ENCODE measurements around the gene DIDO1. TPM values are rescaled to one million over a fixed set of nuclear protein-coding genes. Genes with fewer than 3 reads are reported as not detected.

DIDO1 gene
- total and polyA plus RNA-seq, 8 donors: 38.1 to 65.9 (median 58.5) TPM

DNA sequence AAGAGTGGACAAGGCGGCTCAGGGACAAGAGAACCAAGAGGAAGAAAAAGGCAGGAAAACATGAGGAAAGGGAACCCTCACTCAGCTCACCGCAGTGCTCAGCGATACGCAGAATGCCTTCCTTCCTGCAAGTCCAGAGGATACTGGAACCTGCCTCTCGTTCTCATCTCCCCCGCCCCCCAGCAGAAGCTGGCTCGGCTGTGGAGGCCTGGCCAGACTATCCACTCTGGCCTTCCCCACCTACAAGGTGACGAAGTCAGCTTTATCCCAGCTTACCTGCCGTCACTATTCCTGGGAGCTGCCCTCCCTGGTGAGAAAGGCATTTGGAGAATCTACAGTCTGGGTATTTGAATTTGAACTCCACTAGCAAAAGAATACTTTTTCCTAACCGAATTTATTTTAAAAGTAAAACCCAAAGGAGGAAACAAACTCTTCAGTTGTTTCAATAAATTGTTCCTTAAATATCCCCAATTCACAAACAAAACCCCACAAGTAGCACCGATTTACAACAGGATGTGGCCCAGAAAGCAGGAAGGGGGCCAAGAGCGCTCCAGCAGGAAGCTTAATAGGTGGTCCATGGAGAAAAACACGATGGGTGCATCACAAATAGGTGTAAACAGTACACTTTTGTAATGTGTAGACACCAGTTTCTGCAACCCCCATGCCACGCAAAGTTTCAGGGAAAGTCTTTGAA is 2.1 kb upstream of the DIDO1 start:
- H3K4me1 ChIP-seq: peaks cover 31 to 56% of the 10 kb centered on the region in 2 donors
- TF ChIP-seq, protein P1, sequence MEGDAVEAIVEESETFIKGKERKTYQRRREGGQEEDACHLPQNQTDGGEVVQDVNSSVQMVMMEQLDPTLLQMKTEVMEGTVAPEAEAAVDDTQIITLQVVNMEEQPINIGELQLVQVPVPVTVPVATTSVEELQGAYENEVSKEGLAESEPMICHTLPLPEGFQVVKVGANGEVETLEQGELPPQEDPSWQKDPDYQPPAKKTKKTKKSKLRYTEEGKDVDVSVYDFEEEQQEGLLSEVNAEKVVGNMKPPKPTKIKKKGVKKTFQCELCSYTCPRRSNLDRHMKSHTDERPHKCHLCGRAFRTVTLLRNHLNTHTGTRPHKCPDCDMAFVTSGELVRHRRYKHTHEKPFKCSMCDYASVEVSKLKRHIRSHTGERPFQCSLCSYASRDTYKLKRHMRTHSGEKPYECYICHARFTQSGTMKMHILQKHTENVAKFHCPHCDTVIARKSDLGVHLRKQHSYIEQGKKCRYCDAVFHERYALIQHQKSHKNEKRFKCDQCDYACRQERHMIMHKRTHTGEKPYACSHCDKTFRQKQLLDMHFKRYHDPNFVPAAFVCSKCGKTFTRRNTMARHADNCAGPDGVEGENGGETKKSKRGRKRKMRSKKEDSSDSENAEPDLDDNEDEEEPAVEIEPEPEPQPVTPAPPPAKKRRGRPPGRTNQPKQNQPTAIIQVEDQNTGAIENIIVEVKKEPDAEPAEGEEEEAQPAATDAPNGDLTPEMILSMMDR (IDR thresholded peaks at IDR 0.05): no peak
- intact Hi-C loops (cut with DNase I): no loop called here
- ATAC-seq (no peak), DNase-seq (no peak)
- H3K27ac ChIP-seq: peak overlapping the region; percentile 80 to 82
- H3K27me3 ChIP-seq: no peaks in the 10 kb centered on the region
- no peaks in the 10 kb centered on the region for H3K9me3 ChIP-seq
- H3K4me3 ChIP-seq: peak overlapping the region; percentile 38 to 63
- peaks cover 0 to 8% of the 10 kb centered on the region in 2 donors for H3K36me3 ChIP-seq

- Histone ChIP-seq H3K27ac (peak overlapping the region; percentile 94 to 96), H3K4me3 (peak overlapping the region; percentile 67 to 78), H3K4me1 (peaks cover 41 to 66% of the 10 kb centered on the region in 2 donors), H3K36me3 (no peaks in the 10 kb centered on the region), H3K27me3 (no peaks in the 10 kb centered on the region), H3K9me3 (no peaks in the 10 kb centered on the region)
- DNase-seq: no peak
- intact Hi-C loops (cut with DNase I): no loop called here
- ATAC-seq: no peak
- TF ChIP-seq, protein P1 (IDR thresholded peaks at IDR 0.05): no peak
These were observed 912 bp upstream of the DIDO1 start for GRCh38 chr20:62927128-62927705.

DNA sequence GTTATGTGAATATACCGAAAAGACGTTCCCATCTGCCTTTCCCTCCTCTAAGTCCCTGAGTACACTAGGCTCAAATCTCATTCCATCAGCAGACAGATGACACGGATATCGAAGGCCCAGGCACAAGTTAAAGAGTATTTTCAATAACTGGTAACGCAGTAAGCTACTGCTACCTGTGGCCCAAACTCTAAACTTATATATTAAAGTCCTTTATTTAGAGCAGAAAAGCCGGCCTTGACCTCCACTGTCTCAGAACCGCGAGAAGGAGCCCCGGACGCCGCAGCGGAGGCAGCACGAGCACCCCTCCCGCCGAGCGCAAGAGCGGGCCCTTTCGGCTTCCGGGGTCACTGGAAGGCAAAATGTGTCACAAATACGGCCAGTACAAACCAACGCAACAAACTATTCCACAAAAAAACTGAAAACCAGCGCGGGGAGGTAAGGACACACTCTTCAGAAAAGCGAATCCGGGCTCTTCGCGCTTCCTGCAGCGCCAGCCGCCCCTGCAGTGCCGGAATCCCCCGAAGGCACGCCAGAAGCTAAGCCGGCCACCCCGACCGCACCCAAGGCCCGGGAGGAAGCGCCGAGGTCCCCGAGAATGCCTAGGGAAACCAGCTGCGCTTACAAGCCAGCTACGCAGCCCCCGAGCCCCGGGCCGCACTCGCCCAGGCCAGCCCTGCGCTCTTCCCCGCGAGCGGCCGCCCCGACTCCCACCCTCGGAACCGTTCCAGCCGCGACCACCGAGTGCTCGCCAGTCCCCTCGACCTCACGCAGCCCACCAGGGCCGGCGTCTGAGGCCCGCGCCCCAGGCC is 681 bp downstream of the DIDO1 start:
- ATAC-seq (peak; percentile 5), DNase-seq (peak in 1 of 4 donors; percentile 88)
- H3K4me1 ChIP-seq: peaks cover 41 to 82% of the 10 kb centered on the region in 2 donors
- intact Hi-C loops (cut with DNase I): no loop called here
- peak overlapping the region; percentile 94 to 96 for H3K27ac ChIP-seq
- no peaks in the 10 kb centered on the region for H3K27me3 ChIP-seq
- no peaks in the 10 kb centered on the region for H3K9me3 ChIP-seq
- peak overlapping the region; percentile 67 to 78 for H3K4me3 ChIP-seq
- no peaks in the 10 kb centered on the region for H3K36me3 ChIP-seq
- TF ChIP-seq, protein P1 (IDR thresholded peaks at IDR 0.05): no peak

DNA sequence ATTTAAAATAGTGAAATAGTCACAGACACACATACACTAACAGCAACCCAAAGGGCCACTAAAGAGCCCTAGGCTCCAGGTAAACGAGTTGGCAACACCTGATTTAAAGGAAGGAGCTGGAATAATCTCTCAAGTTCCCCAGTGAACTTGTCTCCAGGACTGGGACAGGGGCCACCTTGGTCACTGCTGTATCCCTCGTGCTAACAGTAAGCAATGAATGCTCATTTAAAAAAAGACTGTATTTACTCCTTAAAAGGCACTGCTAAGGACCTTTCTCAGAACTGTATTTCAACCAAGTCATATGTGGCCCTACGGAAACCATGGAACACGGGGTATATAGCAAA is 1.3 kb downstream of the DIDO1 start:
- Histone ChIP-seq H3K9me3 (no peaks in the 10 kb centered on the region), H3K36me3 (no peaks in the 10 kb centered on the region), H3K4me1 (peaks cover 45 to 86% of the 10 kb centered on the region in 2 donors), H3K27me3 (no peaks in the 10 kb centered on the region), H3K4me3 (peak overlapping the region; percentile 67 to 78), H3K27ac (peak overlapping the region; percentile 94 to 96)
- DNase-seq (no peak), ATAC-seq (no peak)
- intact Hi-C loops (cut with DNase I): no loop called here
- TF ChIP-seq, protein P1 (IDR thresholded peaks at IDR 0.05): no peak
